ENCODE data around the gene HNF4A.

GRCh38 chr20:44470327-44470726 lies 114.8 kb downstream of the HNF4A start:
- TF ChIP-seq CTCF (IDR thresholded peaks at IDR 0.05) (no peak), POLR2A (IDR thresholded peaks at IDR 0.05) (no peak)

Measured in thyroid gland (tissue), 4 donors.